GM18507 (cell line): ENCODE data around the gene BAK1.
"Not testable (repeated sequence)": the region's sequence is repeated elsewhere in the genome, so short reads cannot be mapped to it uniquely, and the experiment has no call there.

Source experiments
- DNase-seq: peaks from one replicate; pipeline ENCODE4 v3.0.0; 2011; ENCODE audit warnings: low read depth; ENCODE audit not compliant: insufficient read length; ENCODE audit errors: extremely low spot score
- FAIRE-seq: peaks from 2 replicates; lab custom pipeline; 2011; peaks lifted over from hg19 to GRCh38; lab: Jason Lieb, UNC

The BAK1 gene

DNA sequence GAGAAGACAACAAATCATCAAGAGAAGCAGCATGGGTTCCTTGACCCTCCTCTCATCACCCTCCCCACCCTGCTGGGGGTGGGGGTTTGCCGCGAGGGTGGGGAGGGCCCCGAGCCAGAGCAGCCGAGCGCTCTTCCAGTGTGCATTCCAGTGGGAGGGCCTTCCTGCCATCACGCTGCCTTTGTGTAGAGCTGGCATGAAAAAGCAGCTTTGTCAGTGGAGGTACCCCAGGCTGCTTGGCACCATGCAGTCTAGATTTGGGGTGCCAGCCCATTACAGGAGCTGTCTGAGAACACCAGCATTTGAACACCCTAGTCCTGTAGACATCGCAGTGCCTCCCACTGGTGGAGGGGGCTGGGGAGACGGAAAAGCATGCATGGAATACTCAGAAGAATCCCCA, 12.2 kb downstream of the BAK1 start:
- no peak for FAIRE-seq
- no peak for DNase-seq

DNA sequence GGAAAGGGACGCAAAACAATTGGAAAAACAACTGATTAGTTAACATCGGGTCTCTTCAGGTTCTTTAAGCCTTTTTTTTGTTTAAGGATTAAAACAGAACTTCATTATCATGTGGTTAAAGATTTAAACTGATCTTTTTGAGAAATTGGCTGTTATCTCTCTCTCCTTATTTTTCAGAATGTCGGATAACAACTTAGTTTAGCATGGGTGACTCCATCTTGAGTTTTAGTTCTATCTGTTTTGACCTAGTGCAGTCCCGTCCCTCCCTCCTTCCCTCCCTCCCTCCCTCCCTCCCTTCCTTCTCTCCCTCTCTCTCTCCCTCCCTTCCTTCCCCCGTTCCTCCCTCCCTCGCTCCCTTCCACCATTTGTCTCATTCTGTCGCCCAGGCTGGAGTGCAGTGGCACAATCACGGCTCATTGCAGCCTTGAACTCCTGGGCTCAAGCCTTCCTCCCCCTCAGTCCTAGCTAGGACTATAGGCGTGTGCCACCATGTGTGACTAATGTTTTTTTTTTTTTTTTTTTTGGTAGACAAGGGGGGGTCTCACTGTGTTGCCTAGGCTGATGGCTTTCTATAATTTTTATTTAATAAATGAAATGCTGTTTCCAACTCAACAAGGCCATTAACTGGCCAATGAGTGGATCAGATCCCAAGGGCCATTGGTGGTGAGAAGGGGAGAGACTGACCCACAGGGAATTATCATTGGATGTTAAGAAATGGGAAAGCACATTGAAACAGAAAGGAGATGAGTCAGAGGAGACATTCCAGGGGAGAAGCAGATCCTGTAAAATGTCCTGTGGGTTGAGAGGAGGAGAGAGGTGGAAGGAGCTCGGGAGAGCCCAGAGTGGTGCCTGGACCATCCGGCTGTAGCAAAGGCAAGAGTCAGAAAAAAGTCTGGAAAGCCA, 13.6 kb downstream of the BAK1 start:
- no peak for FAIRE-seq
- DNase-seq: no peak

GRCh38 chr6:33558801-33559200, 21.3 kb downstream of the BAK1 start:
- FAIRE-seq: no peak
- no peak for DNase-seq

- DNase-seq (no peak), FAIRE-seq (no peak)
Observed at GRCh38 chr6:33557376-33557775, 22.7 kb downstream of the BAK1 start.

DNA sequence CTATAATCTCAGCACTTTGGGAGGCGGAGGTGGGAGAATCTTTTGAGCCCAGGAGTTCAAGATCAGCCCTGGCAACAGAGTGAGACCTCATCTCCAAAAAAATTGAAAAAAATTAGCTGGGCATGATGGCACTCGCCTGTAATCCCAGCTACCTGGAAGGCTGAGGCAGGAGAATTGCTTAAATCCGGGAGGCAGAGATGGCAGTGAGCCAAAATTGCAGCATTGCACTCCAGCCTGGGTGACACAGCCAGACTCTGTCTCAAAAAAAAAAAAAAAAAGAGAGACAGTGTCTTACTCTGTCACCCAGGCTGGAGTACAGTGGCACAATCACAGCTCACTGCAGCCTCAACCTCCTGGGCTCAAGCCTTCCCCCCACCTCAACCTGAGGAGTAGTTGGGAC, 27.2 kb downstream of the BAK1 start:
- not testable (repeated sequence) for FAIRE-seq, DNase-seq

DNA sequence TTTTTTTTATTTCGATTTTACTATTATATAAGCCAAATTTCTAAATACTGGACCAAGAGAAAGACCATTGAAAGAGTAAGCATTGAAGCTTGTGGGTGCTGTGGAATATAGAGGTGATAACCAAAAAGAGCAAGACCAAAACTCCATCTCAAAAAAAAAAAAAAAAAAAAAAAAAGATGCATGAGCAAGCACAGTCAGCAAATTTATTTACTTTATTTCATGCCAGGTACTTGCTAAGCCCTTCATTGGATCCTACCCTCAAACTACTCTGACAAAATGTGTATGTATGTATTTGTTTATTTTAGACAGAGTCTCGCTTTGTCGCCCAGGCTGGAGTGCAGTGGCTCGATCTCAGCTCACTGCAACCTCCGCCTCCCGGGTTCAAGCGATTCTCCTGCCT, 27.8 kb downstream of the BAK1 start:
- DNase-seq (no peak), FAIRE-seq (no peak)

GRCh38 chr6:33551538-33551937, 28.5 kb downstream of the BAK1 start:
- DNase-seq: no peak
- no peak for FAIRE-seq

GRCh38 chr6:33549896-33550295, 30.2 kb downstream of the BAK1 start:
- FAIRE-seq (no peak), DNase-seq (no peak)

- FAIRE-seq (no peak), DNase-seq (no peak)
Observed at GRCh38 chr6:33549196-33549595, 30.9 kb downstream of the BAK1 start.

GRCh38 chr6:33547499-33547898, 32.6 kb downstream of the BAK1 start:
- DNase-seq (no peak), FAIRE-seq (no peak)

DNA sequence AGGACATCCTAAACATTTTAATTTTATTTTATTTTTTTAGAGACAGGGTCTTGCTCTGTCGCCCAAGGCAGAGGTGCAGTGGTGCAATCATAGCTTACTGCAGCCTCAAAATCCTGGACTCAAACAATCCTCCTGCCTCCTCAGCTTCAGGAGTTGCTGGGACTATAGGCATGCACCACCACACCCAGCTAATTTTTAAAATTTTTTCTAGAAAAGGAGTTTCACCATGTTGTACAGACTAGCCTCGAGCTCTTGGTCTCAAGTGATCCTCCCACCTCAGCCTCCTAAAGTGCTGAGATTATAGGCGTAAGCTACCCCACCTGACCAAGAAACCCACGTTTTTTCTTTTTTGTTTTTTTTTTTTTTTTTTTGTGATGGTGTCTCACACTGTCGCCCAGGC, 33.3 kb downstream of the BAK1 start:
- DNase-seq (no peak), FAIRE-seq (no peak)

GRCh38 chr6:33545292-33545691, 34.8 kb downstream of the BAK1 start:
- not testable (repeated sequence) for DNase-seq, FAIRE-seq

GRCh38 chr6:33543116-33543515, 37.0 kb downstream of the BAK1 start:
- FAIRE-seq (no peak), DNase-seq (no peak)

DNA sequence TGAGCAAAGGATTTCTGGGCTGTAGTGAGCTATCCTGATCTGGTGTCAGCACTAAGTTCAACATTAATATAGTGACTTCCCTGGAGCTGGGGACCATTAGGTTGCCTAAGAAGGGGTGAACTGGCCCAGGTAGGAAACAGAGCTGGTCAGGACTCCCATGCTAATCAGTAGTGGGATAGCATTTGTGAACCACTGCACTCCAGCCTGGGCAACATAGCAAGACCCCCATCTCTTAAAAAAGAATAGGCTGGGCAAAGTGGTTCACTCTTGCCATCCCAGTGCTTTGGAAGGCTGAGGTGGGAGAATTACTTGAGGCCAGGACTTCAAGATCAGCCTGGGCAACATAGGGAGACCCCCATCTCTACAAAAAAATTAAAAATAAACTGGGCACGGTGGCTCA, 39.3 kb downstream of the BAK1 start:
- FAIRE-seq (no peak), DNase-seq (no peak)

GRCh38 chr6:33534702-33535101, 45.4 kb downstream of the BAK1 start:
- FAIRE-seq (no peak), DNase-seq (no peak)

- not testable (repeated sequence) for FAIRE-seq, DNase-seq
Observed at GRCh38 chr6:33533163-33533869, 46.8 kb downstream of the BAK1 start.

GRCh38 chr6:33532431-33532830, 47.6 kb downstream of the BAK1 start:
- FAIRE-seq, DNase-seq: not testable (repeated sequence)

- not testable (repeated sequence) for DNase-seq, FAIRE-seq
Observed at GRCh38 chr6:33530617-33531016, 49.5 kb downstream of the BAK1 start.
